Measurements from ENCODE around the gene FZD10. TPM values are rescaled to one million over a fixed set of nuclear protein-coding genes. Genes with fewer than 3 reads are reported as not detected.

FZD10 gene
- total RNA-seq, 4 donors from 2014 or later, result 0.17 to 0.94 TPM; not detected in 2

GRCh38 chr12:130179621-130180020, 17.4 kb downstream of the FZD10 start:
- no peak for TF ChIP-seq CTCF (IDR thresholded peaks at IDR 0.05; ENCODE audit: low read depth)

- TF ChIP-seq CTCF (IDR thresholded peaks at IDR 0.05; ENCODE audit: low read depth), result no peak
These were observed 18.9 kb downstream of the FZD10 start for GRCh38 chr12:130181211-130181610.

GRCh38 chr12:130183585-130184370, 21.5 kb downstream of the FZD10 start:
- no peak for TF ChIP-seq CTCF (IDR thresholded peaks at IDR 0.05; ENCODE audit: low read depth)

GRCh38 chr12:130184404-130185090, 22.3 kb downstream of the FZD10 start:
- no peak for TF ChIP-seq CTCF (IDR thresholded peaks at IDR 0.05; ENCODE audit: low read depth)

GRCh38 chr12:130185455-130186391, 23.5 kb downstream of the FZD10 start:
- TF ChIP-seq CTCF (IDR thresholded peaks at IDR 0.05; ENCODE audit: low read depth), result no peak

- no peak for TF ChIP-seq CTCF (IDR thresholded peaks at IDR 0.05; ENCODE audit: low read depth)
These were observed 24.5 kb downstream of the FZD10 start for GRCh38 chr12:130186651-130187268.
